PC-3 (cell line): ENCODE results near the gene RIPOR3. TPM values are rescaled to one million over a fixed set of nuclear protein-coding genes. Genes with fewer than 3 reads are reported as not detected.

ENCODE experiments used
- ATAC-seq: fragments of 200-7000 bp; cut with Tn5 transposase; 2 replicates; pipeline ENCODE4 v1.9.1; 2020; ENCODE audit warnings: mild to moderate bottlenecking, moderate library complexity
- BruUV-seq: library from RNA; stranded (reverse); fragments of 400-500 nt; replicated peaks from 2 replicates; lab custom pipeline; 2021; lab: Mats Ljungman, UMichigan
- CTCF ChIA-PET: fragments of 300-600 bp; sonication (Branson Sonifier 250); formaldehyde crosslinking; loops from one replicate; lab custom pipeline; 2022; ENCODE audit warnings: antibody characterized with exemption; lab: Charles Lee
- POLR2A ChIA-PET: fragments of 300-600 bp; sonication (Branson Sonifier 250); formaldehyde crosslinking; loops from one replicate; lab custom pipeline; 2022; ENCODE audit warnings: antibody characterized with exemption; ENCODE audit not compliant: unreplicated experiment; lab: Charles Lee
- DNase-seq: peaks from one replicate; pipeline ENCODE4 v3.0.0-alpha.2; 2015
- H2AFZ ChIP-seq: fragments of 300-600 bp; sonication (generic); 2 replicates; pipeline ENCODE4 v1.6.0; 2016; ENCODE audit warnings: antibody characterized with exemption, low read length
- H3F3A ChIP-seq: fragments of 300-600 bp; sonication (generic); one replicate; pipeline ENCODE4 v1.6.0; 2017; ENCODE audit warnings: antibody characterized with exemption, low read length, control low read depth, mild to moderate bottlenecking; ENCODE audit not compliant: unreplicated experiment
- H3K27ac ChIP-seq: fragments of 300-600 bp; sonication (generic); 2 replicates; pipeline ENCODE4 v1.5.1; 2016; ENCODE audit warnings: mild to moderate bottlenecking, low read length
- H3K27me3 ChIP-seq: fragments of 300-600 bp; sonication (generic); 2 replicates; pipeline ENCODE4 v1.6.1; 2016; ENCODE audit warnings: low read length, mixed read lengths
- H3K36me3 ChIP-seq: fragments of 300-600 bp; sonication (generic); 2 replicates; pipeline ENCODE4 v1.6.1; 2016; ENCODE audit warnings: low read depth, mixed run types, low read length, mixed read lengths
- H3K4me1 ChIP-seq: fragments of 300-600 bp; sonication (generic); 2 replicates; pipeline ENCODE4 v1.5.1; 2016; ENCODE audit warnings: low read length; ENCODE audit not compliant: insufficient read depth
- H3K4me2 ChIP-seq: fragments of 300-600 bp; sonication (generic); 2 replicates; pipeline ENCODE4 v1.6.0; 2016; ENCODE audit warnings: low read length
- H3K4me3 ChIP-seq: fragments of 300-600 bp; sonication (generic); 2 replicates; pipeline ENCODE4 v1.5.1; 2016; ENCODE audit warnings: mild to moderate bottlenecking, low read length, mixed read lengths
- H3K79me2 ChIP-seq: fragments of 300-600 bp; sonication (generic); 2 replicates; pipeline ENCODE4 v1.6.1; 2017; ENCODE audit warnings: low read length, mixed read lengths
- H3K9ac ChIP-seq: fragments of 300-600 bp; sonication (generic); 2 replicates; pipeline ENCODE4 v1.6.0; 2016; ENCODE audit warnings: mild to moderate bottlenecking, low read length
- H3K9me2 ChIP-seq: fragments of 300-600 bp; sonication (generic); replicated peaks from 2 replicates; pipeline ENCODE4 v1.6.1; 2016; ENCODE audit warnings: mixed run types, low read length, mixed read lengths
- H3K9me3 ChIP-seq: fragments of 300-600 bp; sonication (generic); 2 replicates; pipeline ENCODE4 v1.6.1; 2016; ENCODE audit warnings: low read length, mixed read lengths
- H4K20me1 ChIP-seq: fragments of 300-600 bp; sonication (generic); 2 replicates; pipeline ENCODE4 v1.6.1; 2016; ENCODE audit warnings: low read length, mixed read lengths
- EZH2 ChIP-seq: fragments of 300-600 bp; sonication (generic); IDR thresholded peaks from one replicate; pipeline ENCODE4 v1.6.1; 2017; ENCODE audit warnings: antibody characterized with exemption, mild to moderate bottlenecking, low read length; ENCODE audit not compliant: unreplicated experiment
- EZH2phosphoT487 ChIP-seq: fragments of 300-600 bp; sonication (generic); IDR thresholded peaks from 2 replicates; pipeline ENCODE4 v1.6.1; 2018; ENCODE audit warnings: mild to moderate bottlenecking, antibody characterized with exemption, low read length, borderline replicate concordance
- intact Hi-C: fragments of 100-400 bp; cut with micrococcal nuclease; formaldehyde crosslinking; loops from 2 replicates; pipeline ENCODE4 v1.9.0; 2023
- total RNA-seq: library from RNA; depleted of rRNA; stranded (reverse); fragments of >200 nt; gene quantifications from 2 replicates; pipeline ENCODE4 v1.2.3, GENCODE V29; 2014
- TF ChIP-seq, protein P1 (sequence below): fragments of 300-600 bp; sonication (generic); conservative IDR thresholded peaks from 2 replicates; pipeline ENCODE4 v1.5.1; 2017; ENCODE audit warnings: antibody characterized with exemption, low read depth, mild to moderate bottlenecking, low read length

The RIPOR3 gene
- total RNA-seq, 1 experiment from 2014 or later: 0.04 TPM

- H3K4me3 ChIP-seq: no peak overlapping the region
- no TSS peak for BruUV-seq
- H3K4me2 ChIP-seq: no peak overlapping the region
- H3K9me2 ChIP-seq: no peaks in the 10 kb centered on the region
- CTCF ChIA-PET: no interaction called here
- H2AFZ ChIP-seq: no peak overlapping the region
- H3K27me3 ChIP-seq: no peaks in the 10 kb centered on the region
- H3K79me2 ChIP-seq: no peaks in the 10 kb centered on the region
- DNase-seq (no peak), ATAC-seq (no peak)
- no peaks in the 10 kb centered on the region for H3K36me3 ChIP-seq
- TF ChIP-seq, protein P1, sequence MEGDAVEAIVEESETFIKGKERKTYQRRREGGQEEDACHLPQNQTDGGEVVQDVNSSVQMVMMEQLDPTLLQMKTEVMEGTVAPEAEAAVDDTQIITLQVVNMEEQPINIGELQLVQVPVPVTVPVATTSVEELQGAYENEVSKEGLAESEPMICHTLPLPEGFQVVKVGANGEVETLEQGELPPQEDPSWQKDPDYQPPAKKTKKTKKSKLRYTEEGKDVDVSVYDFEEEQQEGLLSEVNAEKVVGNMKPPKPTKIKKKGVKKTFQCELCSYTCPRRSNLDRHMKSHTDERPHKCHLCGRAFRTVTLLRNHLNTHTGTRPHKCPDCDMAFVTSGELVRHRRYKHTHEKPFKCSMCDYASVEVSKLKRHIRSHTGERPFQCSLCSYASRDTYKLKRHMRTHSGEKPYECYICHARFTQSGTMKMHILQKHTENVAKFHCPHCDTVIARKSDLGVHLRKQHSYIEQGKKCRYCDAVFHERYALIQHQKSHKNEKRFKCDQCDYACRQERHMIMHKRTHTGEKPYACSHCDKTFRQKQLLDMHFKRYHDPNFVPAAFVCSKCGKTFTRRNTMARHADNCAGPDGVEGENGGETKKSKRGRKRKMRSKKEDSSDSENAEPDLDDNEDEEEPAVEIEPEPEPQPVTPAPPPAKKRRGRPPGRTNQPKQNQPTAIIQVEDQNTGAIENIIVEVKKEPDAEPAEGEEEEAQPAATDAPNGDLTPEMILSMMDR: no peak
- TF ChIP-seq EZH2: no peak
- TF ChIP-seq EZH2phosphoT487: no peak
- H3K9me3 ChIP-seq: no peaks in the 10 kb centered on the region
- no peak overlapping the region for H3K9ac ChIP-seq
- H3F3A ChIP-seq: no peaks in the 10 kb centered on the region
- intact Hi-C loops: no loop called here
- H4K20me1 ChIP-seq: no peaks in the 10 kb centered on the region
- H3K27ac ChIP-seq: no peak overlapping the region
- POLR2A ChIA-PET: interaction anchor here (0.6 kb wide), 1 partner anchor 190 kb away, joined by 3 read pairs; no protein-coding TSS in a partner anchor
- H3K4me1 ChIP-seq: no peaks in the 10 kb centered on the region
Measured at GRCh38 chr20:50598074-50598473, 93.3 kb downstream of the RIPOR3 start.

- Histone ChIP-seq H3K9ac (no peak overlapping the region), H3K9me2 (no peaks in the 10 kb centered on the region), H3K4me1 (no peaks in the 10 kb centered on the region), H3K27ac (no peak overlapping the region), H2AFZ (no peak overlapping the region), H3K9me3 (no peaks in the 10 kb centered on the region), H3K4me3 (no peak overlapping the region), H3F3A (no peaks in the 10 kb centered on the region), H3K79me2 (no peaks in the 10 kb centered on the region), H3K27me3 (no peaks in the 10 kb centered on the region), H3K36me3 (no peaks in the 10 kb centered on the region), H4K20me1 (no peaks in the 10 kb centered on the region), H3K4me2 (no peak overlapping the region)
- POLR2A ChIA-PET: interaction anchor here (0.6 to 0.7 kb wide), 2 partner anchors 83 to 191 kb away, joined by 3 read pairs; no protein-coding TSS in a partner anchor
- BruUV-seq: no TSS peak
- intact Hi-C loops: no loop called here
- no peak for TF ChIP-seq EZH2phosphoT487
- CTCF ChIA-PET: no interaction called here
- ATAC-seq (no peak), DNase-seq (no peak)
Measured at GRCh38 chr20:50597406-50597969, 93.9 kb downstream of the RIPOR3 start.

DNA sequence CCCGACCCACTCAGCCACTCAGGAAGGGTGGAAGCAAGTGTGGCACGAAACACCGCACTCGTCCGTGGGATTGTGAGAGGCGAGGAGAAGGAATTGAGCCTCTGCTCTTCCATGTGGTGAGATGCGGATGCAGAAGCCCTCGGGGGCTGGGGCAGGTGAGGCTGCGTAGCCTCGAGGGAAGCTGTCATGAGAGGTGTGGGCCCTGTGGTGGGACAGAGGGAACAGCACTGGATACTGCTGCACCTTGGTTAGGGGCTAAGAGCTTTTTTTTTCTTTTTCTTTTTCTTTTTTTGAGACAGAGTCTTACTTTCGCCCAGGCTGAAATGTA, 94.7 kb downstream of the RIPOR3 start:
- Histone ChIP-seq H4K20me1 (no peaks in the 10 kb centered on the region), H3K4me1 (no peaks in the 10 kb centered on the region), H3K9ac (no peak overlapping the region), H3K27ac (no peak overlapping the region), H3K9me3 (no peaks in the 10 kb centered on the region), H3K9me2 (no peaks in the 10 kb centered on the region), H2AFZ (no peak overlapping the region), H3K36me3 (no peaks in the 10 kb centered on the region), H3K4me2 (no peak overlapping the region), H3K79me2 (no peaks in the 10 kb centered on the region), H3K4me3 (no peak overlapping the region), H3K27me3 (no peaks in the 10 kb centered on the region), H3F3A (no peaks in the 10 kb centered on the region)
- CTCF ChIA-PET: no interaction called here
- no TSS peak for BruUV-seq
- POLR2A ChIA-PET: no interaction called here
- ATAC-seq (no peak), DNase-seq (no peak)
- no peak for TF ChIP-seq EZH2
- TF ChIP-seq EZH2phosphoT487: no peak
- TF ChIP-seq, protein P1: no peak
- intact Hi-C loops: no loop called here
